Heart left ventricle (tissue), 13 donors: ENCODE data around the gene CX3CL1.

Experiments used
- CTCF ChIP-seq, 12 donors: fragments of 200-600 bp; sonication (generic) in 4 of 12; IDR thresholded peaks; one replicate each; pipeline versions ENCODE4 v1.5.0 to v1.8.0; 2018 to 2022; ENCODE audit warnings: antibody characterized with exemption in 12 of 12, mild to moderate bottlenecking in 5 of 12
- POLR2A ChIP-seq, 2 donors: fragments of 450-650 bp; IDR thresholded peaks; one replicate each; pipeline ENCODE4 v1.6.1; 2017; ENCODE audit warnings: antibody characterized with exemption in 2 of 2, mild to moderate bottlenecking in 2 of 2, moderate library complexity in 2 of 2
- donor health status: ischemic (EF 13 %, LVEDD 7.1; RV severe dilation, severe dysfunction).
- donor health status: DM: no; HTN: yes; CAD: no.
- donor health status: DM: no; HTN: no; CAD: no.
- donor health status: ischemic (EF 25% LVEDD 6.9; RV normal size, moderate dysfunction).
- donor health status: ischemic (EF 25% LVEDD 5.7; RV mildly dilated, moderate dysfunction).
- donor health status: ischemic (EF 35%, LVEDD 5.7; RV mildly dilated, moderate dysfunction).
- donor health status: nonischemic (EF 11% LVEDD 7.7; RV severe dilation, severe dysfunction).
- donor health status: DM: yes; HTN: yes; CAD: no.
- donor health status: PGD.
- donor health status: ischemic (EF 29% LVEDD 5.4; RV normal size, mild dysfunction).
- donor health status: nonischemic (EF 23%, LVEDD 6.1; RV moderate dilation, normal function).

GRCh38 chr16:57325458-57325857, 46.8 kb upstream of the CX3CL1 start:
- TF ChIP-seq CTCF (IDR thresholded peaks at IDR 0.05) (no peak), POLR2A (IDR thresholded peaks at IDR 0.05) (no peak)
